HG03432 (cell line): Measurements from ENCODE around the gene FNDC3B.

Experiments
- ATAC-seq: cut with Tn5 transposase; IDR thresholded peaks from one replicate; pipeline ENCODE4 v1.9.1; 2021; ENCODE audit warnings: mild to moderate bottlenecking, moderate library complexity; ENCODE audit not compliant: unreplicated experiment

FNDC3B gene

DNA sequence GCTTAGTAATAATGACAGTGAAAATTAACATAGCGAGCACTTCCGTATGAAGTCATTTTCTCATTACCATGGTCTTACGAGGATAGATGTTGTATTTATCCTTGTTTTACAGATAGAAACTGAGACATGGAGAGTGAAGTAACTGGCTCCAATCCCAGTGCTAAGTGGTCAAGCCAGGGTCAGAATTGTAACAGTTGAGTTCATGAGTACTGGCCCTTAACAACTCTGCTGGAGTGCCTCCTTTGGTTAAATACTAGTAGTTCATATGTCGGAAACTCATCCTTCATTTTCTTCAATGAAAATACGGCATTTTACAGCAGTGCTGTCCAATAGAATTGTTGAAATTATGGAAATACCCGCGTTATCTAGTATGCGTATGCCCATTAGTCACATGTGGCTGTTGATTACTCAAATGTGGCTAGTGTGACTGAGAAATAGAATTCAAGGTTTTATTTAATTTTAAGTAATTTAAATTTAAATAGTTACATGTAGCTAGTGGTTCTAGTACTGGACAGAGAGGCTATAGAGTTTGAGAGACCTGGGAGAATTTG, 32.5 kb downstream of the FNDC3B start:
- ATAC-seq, result no peak

DNA sequence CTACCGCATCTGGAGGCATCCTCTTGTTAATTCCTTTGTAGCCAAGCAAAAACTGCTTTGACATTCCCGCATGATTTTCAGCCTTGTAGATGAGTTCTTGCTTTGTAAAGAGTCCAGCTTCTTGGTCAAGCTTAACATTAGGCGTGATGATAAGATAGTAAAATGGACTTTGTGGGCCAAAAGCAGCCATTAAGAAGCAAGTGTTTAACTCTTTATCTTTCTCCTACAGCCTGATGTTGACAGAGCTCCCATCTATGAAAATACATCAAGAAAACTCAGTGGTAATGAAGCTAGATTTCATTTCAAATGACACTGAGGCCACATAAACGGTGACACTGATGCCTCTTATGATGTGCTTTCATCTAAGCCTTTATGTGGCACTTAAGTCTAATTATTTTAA, 33.2 kb downstream of the FNDC3B start:
- ATAC-seq, result no peak

DNA sequence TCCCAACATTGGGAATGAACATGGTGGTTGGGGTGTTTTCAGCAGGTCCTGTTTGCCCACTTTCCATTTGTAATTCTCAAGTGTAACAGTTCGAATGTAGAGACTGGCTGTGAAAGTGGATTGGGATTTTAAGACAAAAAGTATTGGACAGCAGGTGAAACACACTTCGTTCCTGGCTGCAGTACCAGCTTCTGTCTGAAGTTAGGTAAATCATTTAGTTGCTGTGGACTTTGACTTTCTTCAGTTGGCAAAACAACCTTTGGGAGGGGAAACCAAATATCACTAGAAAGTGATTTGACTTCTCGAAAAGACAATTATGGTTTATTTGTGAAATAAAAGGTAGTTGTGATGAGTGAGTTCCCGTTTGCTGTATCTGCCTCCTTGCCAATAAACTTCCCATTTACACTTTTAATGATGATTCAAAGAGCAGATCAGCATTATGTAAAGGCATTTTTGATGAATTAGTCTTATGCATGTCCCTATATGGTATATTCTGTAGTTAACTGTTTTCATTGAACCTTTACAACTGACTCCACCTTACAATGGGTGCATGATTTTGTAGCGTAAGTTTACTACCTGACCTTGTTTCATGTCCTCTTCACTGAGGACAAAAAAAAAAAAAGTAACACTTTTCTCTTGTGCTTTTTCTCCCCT, 34.0 kb downstream of the FNDC3B start:
- ATAC-seq, result no peak

DNA sequence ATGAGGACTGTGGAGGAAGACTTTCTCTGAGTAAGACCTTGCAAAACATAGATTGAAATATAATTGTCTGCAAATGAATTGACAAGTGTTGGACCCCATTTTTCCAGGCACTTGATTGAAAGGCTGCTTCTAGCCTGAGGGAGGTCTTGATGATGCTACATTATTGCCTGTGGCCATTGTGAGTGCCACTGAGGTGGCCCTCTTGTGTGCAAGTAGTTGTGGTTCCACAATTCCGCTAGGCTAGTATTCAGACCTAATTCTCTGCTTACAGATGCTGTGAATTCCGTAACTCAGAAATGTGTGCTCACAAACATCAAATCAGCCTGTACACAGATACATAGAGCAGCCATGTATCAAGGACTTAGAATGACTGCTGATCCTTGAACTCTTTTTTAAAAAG, 34.7 kb downstream of the FNDC3B start:
- ATAC-seq, result no peak

DNA sequence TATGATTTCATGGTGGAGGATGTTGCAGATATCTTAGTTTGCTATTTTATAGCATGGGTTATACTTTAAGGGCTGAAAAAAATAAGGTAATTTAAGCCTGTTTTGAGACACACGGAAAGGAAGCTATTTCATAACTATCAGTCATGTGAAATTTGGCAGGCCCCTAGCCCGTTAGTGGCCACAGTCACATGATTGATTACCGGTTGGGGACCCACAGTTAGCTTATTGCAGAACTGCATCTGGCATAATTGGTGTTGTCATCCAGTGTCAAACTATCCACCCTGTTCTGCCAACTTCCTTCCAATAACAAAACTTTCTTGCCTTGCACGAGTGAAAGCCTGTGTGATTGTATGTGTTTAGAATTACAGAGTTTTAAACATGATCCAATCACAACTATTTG, 35.2 kb downstream of the FNDC3B start:
- no peak for ATAC-seq

DNA sequence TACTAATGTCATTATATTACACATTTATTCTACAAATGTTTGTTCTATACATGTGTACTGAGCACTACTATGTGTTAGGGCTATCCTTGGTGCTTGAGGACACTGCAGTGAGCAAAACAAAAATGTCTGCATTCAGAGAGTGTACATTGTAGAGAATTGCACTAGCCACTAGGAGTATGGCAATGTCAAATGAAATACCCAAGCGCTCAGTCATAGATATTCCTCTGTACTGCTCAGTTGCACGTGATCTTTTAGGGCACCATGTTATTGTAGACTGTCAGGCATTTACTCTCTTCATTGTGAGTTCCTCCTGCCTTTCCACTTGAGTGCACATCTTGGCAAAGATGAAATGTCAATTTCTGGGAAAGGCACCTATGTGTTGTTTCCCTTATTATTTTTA, 36.8 kb downstream of the FNDC3B start:
- ATAC-seq, result no peak

DNA sequence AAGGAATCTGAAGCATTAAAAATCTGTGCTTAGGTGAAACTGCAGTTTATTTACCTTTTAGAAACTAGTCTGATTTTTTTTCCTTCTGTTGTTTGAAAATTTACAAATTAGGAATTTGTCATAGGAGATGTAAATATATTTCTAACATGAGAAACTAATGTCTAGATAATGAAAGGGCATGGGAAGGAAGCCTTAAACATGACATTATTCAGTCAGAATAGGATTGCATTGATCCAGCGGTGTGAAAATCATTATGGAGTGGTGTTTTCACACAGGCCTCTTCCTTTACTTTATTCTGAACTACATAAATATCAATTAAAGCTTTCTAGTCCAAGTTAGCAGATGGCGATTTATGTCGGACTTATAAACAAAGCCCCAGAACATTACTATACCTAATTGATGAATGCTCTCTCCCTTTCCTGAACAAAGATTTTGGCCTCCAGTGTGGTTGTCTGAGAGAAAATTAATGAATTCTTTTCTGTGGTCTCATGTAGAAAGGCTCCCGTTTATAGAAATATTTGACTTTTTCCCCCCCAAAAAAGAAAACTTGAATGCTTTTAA, 37.9 kb downstream of the FNDC3B start:
- no peak for ATAC-seq

DNA sequence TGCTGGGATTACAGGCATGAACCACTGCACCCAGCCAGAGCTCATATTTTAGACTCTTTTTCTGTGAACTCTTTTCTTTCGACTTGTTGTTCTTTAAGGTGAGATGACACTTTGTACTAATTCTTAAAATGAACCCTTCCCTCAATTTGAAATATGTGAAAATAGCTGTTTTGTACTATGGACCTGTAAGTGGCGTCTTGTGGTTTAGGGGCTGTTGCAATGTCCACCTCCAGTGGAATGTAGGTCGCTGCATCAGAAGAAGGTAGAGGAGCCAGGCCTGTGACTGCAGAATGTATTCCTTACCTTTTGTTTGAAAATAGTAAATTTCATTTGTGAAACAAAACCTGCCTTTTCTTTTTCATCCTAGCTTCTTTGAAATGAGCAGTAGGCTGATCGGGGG, 38.9 kb downstream of the FNDC3B start:
- no peak for ATAC-seq

DNA sequence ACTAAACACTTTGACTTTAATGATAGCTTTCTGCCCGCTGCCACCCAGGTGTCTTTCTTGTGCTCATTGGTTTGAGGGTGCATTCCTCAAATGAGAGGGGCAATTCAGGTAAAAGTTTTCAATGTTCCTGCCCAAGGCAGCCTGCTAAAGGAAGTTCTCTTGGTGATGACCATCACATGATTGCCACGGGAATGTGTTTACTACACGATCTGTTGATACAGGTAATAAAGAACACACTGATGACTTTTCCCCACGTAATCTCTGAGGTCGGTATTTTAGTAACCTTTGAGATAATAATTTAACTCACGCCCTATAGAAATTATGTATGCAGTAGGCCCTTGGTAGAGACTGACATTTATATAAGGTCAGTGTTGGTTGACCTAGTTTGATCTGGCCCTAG, 39.3 kb downstream of the FNDC3B start:
- no peak for ATAC-seq

DNA sequence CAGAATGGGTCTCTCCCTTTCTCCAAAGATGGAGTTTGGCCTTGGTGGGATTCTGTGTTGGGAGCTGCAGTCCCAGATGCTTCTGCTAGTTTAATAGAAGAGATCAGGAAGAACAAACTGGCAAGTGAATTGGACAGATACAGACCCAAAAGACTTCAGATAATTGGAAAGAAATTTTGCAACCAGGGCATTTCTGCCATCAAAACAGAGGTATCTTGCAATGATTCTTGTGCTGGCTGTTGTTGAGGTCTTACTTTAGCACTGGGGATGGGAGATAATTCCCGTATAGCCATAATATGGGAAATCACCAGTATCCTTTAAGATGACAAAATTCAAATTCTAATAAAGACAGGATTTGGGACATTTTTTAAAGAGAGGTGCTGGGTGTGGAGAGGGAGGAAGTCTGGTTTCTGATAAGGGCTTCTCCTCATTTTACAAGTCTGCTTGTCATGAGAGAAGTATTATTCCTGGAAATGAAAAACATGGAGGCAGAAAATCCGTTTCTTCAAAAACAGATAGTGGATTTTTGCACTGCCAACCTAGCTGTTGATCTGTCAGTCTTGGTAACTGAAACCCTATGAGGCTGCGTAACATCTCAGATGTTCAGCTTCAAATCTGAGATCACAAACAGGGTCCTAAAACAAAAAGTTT, 40.1 kb downstream of the FNDC3B start:
- ATAC-seq, result no peak

DNA sequence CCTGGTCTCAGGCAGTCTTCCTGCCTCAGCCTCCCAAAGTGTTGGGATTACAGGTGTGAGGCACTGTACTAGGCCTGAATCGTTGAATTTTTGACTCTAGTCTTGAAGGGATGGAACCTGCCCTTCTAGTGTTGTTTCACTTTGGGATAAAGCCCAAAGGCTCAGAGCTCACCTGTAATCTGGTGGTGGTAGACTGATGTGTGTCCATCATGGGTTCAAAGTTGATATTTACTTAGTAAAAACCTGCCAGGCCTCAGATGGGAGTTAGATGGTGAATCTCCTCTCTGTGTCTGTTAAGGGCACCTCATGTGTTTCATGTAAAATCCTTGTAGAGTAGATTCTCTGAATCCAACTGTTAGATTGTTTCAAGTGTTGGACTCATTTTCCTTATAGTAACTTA, 41.1 kb downstream of the FNDC3B start:
- no peak for ATAC-seq

DNA sequence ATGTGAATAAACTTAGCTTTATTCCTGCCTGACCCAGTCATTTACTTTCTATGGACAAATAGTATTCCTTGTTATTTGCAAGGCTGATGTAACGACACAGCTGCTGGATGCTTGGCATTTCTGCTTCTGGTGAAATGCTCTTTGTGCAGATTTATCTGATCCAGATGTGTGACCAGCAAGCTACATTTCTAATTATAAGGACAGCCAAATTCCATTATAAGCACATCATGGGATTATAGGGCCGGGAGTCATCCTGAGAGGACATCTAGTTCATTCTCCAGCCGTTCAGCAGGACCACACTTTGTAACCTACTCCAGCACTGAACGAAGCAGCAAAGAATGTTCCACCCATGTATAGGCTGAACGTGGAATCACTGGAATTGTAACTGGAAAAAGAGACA, 42.9 kb downstream of the FNDC3B start:
- no peak for ATAC-seq

DNA sequence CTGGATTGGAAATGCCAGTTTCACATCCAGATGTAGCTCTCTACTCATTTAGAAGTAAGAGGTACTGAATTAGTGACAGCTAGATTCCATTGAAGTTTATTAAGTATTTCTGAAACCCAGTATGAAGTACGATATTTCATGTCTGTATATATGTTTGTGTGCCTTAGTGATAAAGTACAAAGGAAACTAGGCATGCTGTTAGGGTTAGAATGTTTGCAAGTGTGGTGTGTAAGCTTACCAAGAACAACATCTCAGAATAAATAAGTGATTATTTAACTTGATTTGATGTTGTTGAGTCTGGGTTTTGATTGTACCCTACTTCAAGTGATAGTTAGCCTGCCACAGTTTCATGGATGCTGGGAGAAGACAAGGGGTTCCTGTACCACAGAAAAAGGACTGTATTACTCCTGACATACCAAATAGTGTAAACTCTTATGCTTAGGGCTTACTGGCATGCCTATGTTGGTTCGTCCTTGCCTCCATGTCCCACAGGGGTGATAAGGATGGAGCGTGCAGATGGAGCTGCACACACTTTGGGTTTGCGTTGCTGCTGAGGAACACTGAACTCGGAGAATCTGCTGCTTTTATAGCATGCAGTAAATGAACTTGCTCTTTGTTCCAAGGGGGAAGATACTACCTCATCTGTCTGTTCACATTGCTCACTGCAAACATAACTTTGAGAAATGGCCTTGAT, 43.6 kb downstream of the FNDC3B start:
- no peak for ATAC-seq

DNA sequence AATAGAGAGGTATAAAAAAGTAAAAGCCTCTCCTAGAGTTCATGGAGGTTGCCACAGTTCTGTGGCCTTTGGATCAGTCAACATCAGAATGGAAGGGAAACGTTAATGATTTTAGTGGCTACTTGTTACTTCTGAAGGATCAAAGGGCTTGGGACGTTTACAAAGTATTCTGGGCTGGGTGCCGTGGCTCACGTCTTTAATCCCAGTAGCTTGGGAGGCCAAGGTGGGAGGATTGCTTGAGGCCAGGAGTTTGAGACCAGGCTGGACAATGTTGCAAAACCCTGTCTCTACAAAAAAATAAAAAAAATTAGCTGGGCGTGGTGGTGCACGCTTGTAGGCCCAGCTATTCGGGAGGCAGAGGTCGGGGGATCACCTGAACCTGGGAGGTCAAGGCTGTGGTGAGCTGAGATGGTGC, 44.6 kb downstream of the FNDC3B start:
- ATAC-seq, result no peak

DNA sequence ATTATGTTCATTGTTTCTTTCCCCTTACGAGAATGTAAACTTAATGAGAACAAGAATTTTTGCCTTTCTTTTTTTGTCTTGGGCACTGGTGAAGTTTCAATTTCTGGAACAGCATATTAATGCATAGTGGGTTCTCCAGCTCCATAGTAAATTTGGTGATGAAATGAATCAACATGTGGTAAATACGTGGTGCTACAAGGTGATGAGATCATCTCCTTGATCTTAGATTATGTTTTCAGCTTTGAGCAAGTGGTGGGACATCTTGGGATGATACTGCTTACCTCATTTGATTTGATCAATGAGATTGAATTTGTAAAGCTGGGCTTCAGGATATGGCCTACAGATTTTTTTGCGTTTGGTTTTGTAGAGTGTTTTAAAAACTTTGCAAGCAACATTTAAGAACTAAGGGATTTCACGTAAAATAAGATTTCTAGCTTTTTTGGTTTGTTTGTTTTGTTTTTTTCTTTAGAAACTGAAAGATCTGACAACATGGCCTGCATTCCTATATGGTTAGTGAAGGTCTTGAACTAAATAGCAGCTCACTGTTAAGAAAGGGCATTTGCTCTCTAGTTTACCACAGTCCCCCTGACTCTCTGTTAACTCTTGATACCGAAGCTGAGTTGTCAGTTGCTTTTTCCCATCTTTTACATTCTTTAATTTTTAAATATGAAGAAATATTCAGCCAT, 45.6 kb downstream of the FNDC3B start:
- no peak for ATAC-seq

DNA sequence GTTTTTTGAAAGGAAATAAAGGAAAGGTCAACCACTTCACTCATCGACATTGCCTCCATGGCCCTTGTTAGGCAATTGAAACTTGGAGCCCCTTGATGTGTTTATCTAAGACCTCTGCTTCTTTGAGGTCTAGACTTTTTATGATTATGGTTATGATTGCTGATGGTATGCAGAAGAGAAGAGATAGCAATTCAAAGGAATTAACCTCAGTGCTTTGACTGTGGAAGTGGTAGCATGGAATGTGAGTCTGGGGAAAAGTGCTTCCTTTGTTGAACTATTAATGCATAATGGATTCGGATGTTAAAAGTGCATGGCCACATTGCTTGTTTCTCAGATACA, 46.1 kb downstream of the FNDC3B start:
- ATAC-seq, result no peak

DNA sequence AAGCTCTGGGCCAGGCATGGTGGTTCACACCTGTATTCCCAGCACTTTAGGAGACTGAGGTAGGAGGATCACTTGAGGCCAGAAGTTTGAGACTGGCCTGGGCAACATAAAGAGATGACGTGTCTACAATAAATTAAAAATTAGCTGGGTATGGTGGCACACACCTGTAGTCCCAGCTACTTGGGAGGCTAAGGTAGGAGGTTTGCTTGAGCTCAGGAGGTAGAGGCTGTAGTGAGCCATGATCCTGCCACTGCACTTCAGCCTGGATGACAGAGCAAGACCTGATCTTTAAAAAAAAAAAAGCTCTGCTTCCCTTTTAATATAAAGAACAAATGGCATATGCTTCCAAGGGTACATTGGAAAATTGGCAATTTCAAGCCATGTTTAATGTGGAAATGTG, 46.7 kb downstream of the FNDC3B start:
- ATAC-seq, result no peak

DNA sequence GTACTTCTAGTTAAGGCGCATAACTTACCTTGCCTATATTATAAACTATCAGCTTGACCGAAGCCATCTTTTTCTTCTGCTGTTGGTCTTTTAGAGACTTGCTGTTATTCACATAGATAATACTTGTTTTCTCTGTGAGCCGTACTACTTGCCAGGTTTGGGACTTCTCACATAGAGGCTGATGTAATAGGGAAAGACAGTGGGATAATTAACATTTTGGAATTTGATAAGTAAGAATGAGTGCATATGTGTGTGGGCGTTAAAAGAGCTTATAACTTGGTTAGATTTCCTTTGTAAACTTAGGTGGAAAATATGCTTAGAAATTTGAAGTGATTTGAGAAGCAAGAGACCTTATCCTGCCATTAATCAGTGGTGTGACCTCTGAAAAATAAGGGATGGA, 47.8 kb downstream of the FNDC3B start:
- ATAC-seq, result no peak

DNA sequence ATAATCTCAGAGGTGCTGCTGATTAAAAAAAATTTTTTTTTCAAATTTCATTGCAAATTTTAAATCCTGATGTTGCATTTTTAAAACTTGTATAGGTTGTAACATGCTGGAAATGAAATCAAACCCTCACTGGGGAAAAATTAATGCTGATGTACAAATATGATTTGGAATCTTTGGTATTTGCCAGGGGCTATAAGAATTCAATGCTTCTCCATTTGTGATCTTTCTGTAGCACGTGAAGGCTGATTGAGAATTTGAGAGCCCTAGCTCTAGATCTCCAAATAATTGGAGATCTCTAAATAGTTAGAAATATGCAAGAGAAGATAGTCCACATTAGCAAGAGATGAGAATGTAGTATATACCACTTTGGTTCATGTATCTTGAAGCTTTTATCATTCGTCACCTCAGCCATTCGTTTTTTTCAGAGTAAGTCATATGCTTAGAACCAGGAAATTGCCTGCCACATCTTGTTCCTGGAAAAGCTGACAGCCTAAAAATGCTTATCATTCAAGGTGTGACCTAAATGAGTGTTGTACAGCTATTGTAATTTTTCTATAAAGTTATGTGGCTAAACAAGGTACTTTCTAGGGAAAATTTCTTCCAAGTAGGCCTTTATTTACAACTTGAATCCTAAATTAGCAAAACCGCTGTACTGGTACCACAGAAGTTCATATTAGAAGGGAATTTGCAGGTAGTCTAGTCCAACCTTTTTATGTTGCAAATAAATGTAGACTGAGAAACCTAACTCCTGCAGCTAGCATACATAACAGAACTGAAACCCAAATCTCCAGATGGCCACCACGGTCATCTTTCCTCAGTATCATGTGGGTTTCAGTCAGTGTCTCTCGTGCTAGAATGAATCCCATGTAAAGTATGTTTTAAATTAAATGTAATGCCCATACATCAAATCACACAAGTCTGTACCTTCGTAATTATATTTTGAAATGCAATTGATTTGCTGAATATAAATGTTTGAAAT, 48.5 kb downstream of the FNDC3B start:
- peak; percentile 94 for ATAC-seq

DNA sequence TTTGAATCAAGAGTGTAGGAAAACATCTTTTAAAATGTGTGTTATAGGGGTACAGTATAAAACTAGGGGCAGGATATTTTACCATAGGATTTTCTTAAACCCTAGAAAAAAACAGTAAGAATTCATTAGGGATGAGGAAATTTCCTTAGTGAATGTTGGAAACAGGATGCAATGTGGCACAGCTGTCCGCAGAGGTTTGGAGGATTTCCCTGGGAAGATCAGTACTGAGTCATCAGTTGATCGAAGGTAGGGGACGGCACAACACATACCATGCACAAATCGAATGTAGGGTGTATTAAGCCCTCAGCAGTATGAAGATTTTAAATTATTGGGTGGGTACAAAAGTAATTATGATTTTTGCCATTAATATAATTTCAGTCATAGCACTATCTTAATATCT, 49.9 kb downstream of the FNDC3B start:
- no peak for ATAC-seq
